Hepatocyte (in vitro differentiated cells): ENCODE data around the gene ARHGEF12. TPM values are rescaled to one million over a fixed set of nuclear protein-coding genes. Genes with fewer than 3 reads are reported as not detected.

Experiments
- DNase-seq: peaks from one replicate; pipeline ENCODE4 v3.0.0-alpha.2; 2016; ENCODE audit warnings: low spot score
- H2AFZ ChIP-seq: fragments of 200-600 bp; sonication (generic); 2 replicates; pipeline ENCODE4 v1.6.0; 2016; ENCODE audit warnings: antibody characterized with exemption, mild to moderate bottlenecking
- H3K27ac ChIP-seq: fragments of 200-600 bp; sonication (generic); 2 replicates; pipeline ENCODE4 v1.5.1; 2016; ENCODE audit warnings: mild to moderate bottlenecking
- H3K27me3 ChIP-seq: fragments of 200-600 bp; sonication (generic); 2 replicates; pipeline ENCODE4 v1.6.1; 2016
- H3K36me3 ChIP-seq: fragments of 200-600 bp; sonication (generic); replicated peaks from 2 replicates; pipeline ENCODE4 v1.5.1; 2016; ENCODE audit warnings: low read depth; ENCODE audit not compliant: insufficient read depth
- H3K4me1 ChIP-seq: fragments of 200-600 bp; sonication (generic); 2 replicates; pipeline ENCODE4 v1.5.1; 2016; ENCODE audit warnings: mild to moderate bottlenecking, moderate library complexity; ENCODE audit not compliant: insufficient read depth
- H3K4me2 ChIP-seq: fragments of 200-600 bp; sonication (generic); 2 replicates; pipeline ENCODE4 v1.6.0; 2016
- H3K4me3 ChIP-seq: fragments of 200-600 bp; sonication (generic); 2 replicates; pipeline ENCODE4 v1.5.1; 2016; ENCODE audit warnings: mild to moderate bottlenecking
- H3K79me2 ChIP-seq: fragments of 200-600 bp; sonication (generic); 2 replicates; pipeline ENCODE4 v1.6.0; 2017; ENCODE audit warnings: mild to moderate bottlenecking
- H3K9me2 ChIP-seq: fragments of 200-600 bp; sonication (generic); replicated peaks from 2 replicates; pipeline ENCODE4 v1.6.0; 2017; ENCODE audit warnings: mild to moderate bottlenecking; ENCODE audit not compliant: insufficient read depth
- H3K9me3 ChIP-seq: fragments of 200-600 bp; sonication (generic); 2 replicates; pipeline ENCODE4 v1.5.1; 2016; ENCODE audit warnings: low read depth, mild to moderate bottlenecking
- H4K20me1 ChIP-seq: fragments of 200-600 bp; sonication (generic); 2 replicates; pipeline ENCODE4 v1.6.0; 2016; ENCODE audit warnings: mild to moderate bottlenecking; ENCODE audit not compliant: insufficient read depth, poor library complexity, severe bottlenecking
- EZH2 ChIP-seq: fragments of 200-600 bp; sonication (generic); IDR thresholded peaks from 2 replicates; pipeline ENCODE4 v1.6.1; 2016; ENCODE audit warnings: antibody characterized with exemption, mild to moderate bottlenecking, borderline replicate concordance
- EZH2phosphoT487 ChIP-seq: fragments of 200-600 bp; sonication (generic); IDR thresholded peaks from one replicate; pipeline ENCODE4 v1.6.1; 2018; ENCODE audit warnings: antibody characterized with exemption, mild to moderate bottlenecking, low read depth, moderate library complexity; ENCODE audit not compliant: unreplicated experiment, severe bottlenecking
- WGBS: methylation state at CpG from one replicate; pipeline ENCODE4 v1.1.6; 2016; ENCODE audit warnings: low lambda C conversion rate; ENCODE audit errors: missing lambda C conversion rate; 5-methylcytosine and 5-hydroxymethylcytosine counted together
- polyA plus RNA-seq: library from polyadenylated mRNA; unstranded; fragments of >200 nt; fragmentation: Nextera tagmentation; extraction: Ambion mirVana; gene quantifications from 2 replicates; pipeline ENCODE4 v1.2.1, GENCODE V29; 2016
- total RNA-seq: library from RNA; depleted of rRNA; stranded (reverse); fragments of >200 nt; gene quantifications from 2 replicates; pipeline ENCODE4 v1.2.3, GENCODE V29; 2014
- TF ChIP-seq, protein P1 (sequence below): fragments of 200-600 bp; sonication (generic); IDR thresholded peaks from 2 replicates; pipeline ENCODE4 v1.5.1; 2016; ENCODE audit warnings: antibody characterized with exemption, mild to moderate bottlenecking; ENCODE audit not compliant: poor library complexity

Gene ARHGEF12, protein sequence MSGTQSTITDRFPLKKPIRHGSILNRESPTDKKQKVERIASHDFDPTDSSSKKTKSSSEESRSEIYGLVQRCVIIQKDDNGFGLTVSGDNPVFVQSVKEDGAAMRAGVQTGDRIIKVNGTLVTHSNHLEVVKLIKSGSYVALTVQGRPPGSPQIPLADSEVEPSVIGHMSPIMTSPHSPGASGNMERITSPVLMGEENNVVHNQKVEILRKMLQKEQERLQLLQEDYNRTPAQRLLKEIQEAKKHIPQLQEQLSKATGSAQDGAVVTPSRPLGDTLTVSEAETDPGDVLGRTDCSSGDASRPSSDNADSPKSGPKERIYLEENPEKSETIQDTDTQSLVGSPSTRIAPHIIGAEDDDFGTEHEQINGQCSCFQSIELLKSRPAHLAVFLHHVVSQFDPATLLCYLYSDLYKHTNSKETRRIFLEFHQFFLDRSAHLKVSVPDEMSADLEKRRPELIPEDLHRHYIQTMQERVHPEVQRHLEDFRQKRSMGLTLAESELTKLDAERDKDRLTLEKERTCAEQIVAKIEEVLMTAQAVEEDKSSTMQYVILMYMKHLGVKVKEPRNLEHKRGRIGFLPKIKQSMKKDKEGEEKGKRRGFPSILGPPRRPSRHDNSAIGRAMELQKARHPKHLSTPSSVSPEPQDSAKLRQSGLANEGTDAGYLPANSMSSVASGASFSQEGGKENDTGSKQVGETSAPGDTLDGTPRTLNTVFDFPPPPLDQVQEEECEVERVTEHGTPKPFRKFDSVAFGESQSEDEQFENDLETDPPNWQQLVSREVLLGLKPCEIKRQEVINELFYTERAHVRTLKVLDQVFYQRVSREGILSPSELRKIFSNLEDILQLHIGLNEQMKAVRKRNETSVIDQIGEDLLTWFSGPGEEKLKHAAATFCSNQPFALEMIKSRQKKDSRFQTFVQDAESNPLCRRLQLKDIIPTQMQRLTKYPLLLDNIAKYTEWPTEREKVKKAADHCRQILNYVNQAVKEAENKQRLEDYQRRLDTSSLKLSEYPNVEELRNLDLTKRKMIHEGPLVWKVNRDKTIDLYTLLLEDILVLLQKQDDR (N-terminal part only)
- total RNA-seq = 69.9 and 75.1 TPM in 2 replicates
- polyA plus RNA-seq = 21.2 and 22.9 TPM in 2 replicates

DNA sequence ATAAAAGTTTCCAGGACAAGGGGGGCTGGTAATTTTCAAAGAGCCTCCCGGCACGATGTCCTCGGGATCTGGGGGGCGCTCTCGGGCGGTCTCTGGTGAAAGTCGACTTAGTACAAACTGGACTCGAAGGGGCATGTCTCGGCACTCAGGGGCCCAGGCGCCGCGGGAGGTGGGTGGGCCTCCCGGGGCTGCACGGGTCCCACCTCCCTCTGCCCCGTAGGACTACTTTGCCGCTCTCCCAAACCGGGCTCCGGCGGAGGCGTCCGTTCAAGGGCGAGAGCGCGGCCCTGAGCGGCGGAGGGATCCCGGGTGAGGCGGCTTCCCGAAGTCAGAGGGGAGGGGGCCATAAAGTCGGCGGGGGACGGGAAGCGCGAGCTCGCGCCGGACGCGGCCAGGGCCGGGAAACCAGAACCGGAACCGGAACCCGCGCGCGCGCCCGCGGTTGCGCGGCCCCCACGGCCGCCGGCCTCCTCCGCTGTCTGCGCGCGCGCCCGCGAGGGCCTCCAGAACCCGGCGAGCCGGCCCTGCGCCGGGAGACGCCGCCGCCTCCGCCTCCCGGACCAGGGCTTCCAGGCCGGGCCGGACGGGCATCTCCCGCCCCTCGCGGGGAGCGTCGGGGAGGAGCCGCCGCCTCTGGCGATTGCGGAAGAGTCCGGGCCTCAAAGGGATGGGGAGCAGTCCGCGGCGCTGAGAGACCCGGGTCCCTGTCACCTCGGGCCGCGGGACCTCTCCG, at the start of gene ARHGEF12:
TSS of gene ARHGEF12 (plus strand) at position 506 of the 733 bp plus-strand sequence. CDS start 831 bp downstream, outside the sequence.
- TF ChIP-seq EZH2phosphoT487 = no peak
- TF ChIP-seq, protein P1, sequence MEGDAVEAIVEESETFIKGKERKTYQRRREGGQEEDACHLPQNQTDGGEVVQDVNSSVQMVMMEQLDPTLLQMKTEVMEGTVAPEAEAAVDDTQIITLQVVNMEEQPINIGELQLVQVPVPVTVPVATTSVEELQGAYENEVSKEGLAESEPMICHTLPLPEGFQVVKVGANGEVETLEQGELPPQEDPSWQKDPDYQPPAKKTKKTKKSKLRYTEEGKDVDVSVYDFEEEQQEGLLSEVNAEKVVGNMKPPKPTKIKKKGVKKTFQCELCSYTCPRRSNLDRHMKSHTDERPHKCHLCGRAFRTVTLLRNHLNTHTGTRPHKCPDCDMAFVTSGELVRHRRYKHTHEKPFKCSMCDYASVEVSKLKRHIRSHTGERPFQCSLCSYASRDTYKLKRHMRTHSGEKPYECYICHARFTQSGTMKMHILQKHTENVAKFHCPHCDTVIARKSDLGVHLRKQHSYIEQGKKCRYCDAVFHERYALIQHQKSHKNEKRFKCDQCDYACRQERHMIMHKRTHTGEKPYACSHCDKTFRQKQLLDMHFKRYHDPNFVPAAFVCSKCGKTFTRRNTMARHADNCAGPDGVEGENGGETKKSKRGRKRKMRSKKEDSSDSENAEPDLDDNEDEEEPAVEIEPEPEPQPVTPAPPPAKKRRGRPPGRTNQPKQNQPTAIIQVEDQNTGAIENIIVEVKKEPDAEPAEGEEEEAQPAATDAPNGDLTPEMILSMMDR = peak; percentile 63
- Histone ChIP-seq H3K79me2 (peaks cover 44% of the 10 kb centered on the region), H3K9me2 (no peaks in the 10 kb centered on the region), H3K4me2 (peak within 1 kb of the TSS; percentile 89), H4K20me1 (peaks cover 39% of the 10 kb centered on the region), H3K4me3 (peak within 1 kb of the TSS; percentile 92), H3K27ac (peak within 1 kb of the TSS; percentile 99), H3K27me3 (no peaks in the 10 kb centered on the region), H3K4me1 (peaks cover 40% of the 10 kb centered on the region), H3K36me3 (no peaks in the 10 kb centered on the region), H3K9me3 (no peaks in the 10 kb centered on the region), H2AFZ (peak within 1 kb of the TSS; percentile 87)
- WGBS = under 1% methylated on average over 52 of the region's 92 CpGs
- peak; percentile 98 for DNase-seq

DNA sequence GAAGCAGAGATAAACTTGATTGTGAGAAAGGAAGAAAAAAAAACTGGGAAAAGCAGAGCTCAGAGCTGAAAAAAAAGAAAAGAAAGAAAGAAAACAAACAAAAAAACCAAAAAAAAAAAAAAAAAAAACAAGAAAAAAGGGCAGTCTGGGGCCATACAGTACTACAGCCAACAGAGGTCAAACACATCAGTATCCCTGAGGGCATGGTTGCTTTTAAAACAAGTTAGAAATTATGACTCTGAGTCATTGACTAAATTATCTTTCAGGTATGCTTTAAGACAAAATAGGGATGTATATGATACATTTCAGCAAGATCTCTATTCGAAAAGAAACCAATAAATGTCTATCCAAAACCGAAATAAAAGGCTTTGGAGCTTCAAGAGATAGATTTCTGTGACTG, 48.2 kb upstream of the ARHGEF12 start:
- no peak overlapping the region for H2AFZ ChIP-seq
- H3K9me2 ChIP-seq = no peaks in the 10 kb centered on the region
- no peak overlapping the region for H3K4me2 ChIP-seq
- H3K4me3 ChIP-seq = no peak overlapping the region
- TF ChIP-seq, protein P1 = no peak
- TF ChIP-seq EZH2 (no peak), EZH2phosphoT487 (no peak)
- 84% methylated on average over 2 of the region's 2 CpGs for WGBS
- DNase-seq = no peak
- peaks cover 5% of the 10 kb centered on the region for H3K4me1 ChIP-seq
- H3K27me3 ChIP-seq = peaks cover 5% of the 10 kb centered on the region
- no peaks in the 10 kb centered on the region for H3K9me3 ChIP-seq
- no peaks in the 10 kb centered on the region for H4K20me1 ChIP-seq
- no peaks in the 10 kb centered on the region for H3K79me2 ChIP-seq
- no peak overlapping the region for H3K27ac ChIP-seq
- H3K36me3 ChIP-seq = no peaks in the 10 kb centered on the region

DNA sequence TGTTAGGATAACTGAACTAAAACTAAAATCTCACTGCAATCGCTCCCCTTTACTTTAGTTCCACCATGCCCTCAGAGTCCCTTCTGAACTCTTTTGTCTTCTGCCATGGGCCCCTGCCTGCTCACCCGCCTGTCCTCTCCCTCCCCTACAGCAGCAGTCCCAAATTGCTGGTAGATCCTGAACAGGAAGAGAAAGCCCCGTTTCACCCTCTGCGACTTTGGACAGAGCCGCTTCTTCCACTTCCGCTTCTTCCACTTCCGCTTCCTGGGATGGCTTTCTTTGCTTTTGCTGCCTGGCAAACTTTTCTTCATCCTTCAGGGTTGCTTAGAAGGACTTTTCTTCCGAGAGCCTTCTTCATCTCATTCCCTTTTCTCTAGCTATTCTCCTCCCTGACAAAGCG, 46.8 kb upstream of the ARHGEF12 start:
- H3K4me1 ChIP-seq = peaks cover 5% of the 10 kb centered on the region
- WGBS = 90% methylated on average over 9 of the region's 9 CpGs
- no peak overlapping the region for H3K4me2 ChIP-seq
- H3K4me3 ChIP-seq = no peak overlapping the region
- H3K79me2 ChIP-seq = no peaks in the 10 kb centered on the region
- H3K27ac ChIP-seq = no peak overlapping the region
- TF ChIP-seq EZH2phosphoT487 = no peak
- no peak for TF ChIP-seq EZH2
- TF ChIP-seq, protein P1 = no peak
- no peaks in the 10 kb centered on the region for H3K9me2 ChIP-seq
- H2AFZ ChIP-seq = no peak overlapping the region
- H4K20me1 ChIP-seq = no peaks in the 10 kb centered on the region
- DNase-seq = no peak
- no peaks in the 10 kb centered on the region for H3K36me3 ChIP-seq
- peaks cover 6% of the 10 kb centered on the region for H3K27me3 ChIP-seq
- H3K9me3 ChIP-seq = no peaks in the 10 kb centered on the region
